HG03097 (cell line): ENCODE data around the gene CRYGC.
"Not testable (repeated sequence)": the region's sequence is repeated elsewhere in the genome, so short reads cannot be mapped to it uniquely, and the experiment has no call there.

ENCODE experiments used
- ATAC-seq: cut with Tn5 transposase; IDR thresholded peaks from one replicate; pipeline ENCODE4 v1.9.1; 2021; ENCODE audit not compliant: unreplicated experiment, low FRiP score

Gene CRYGC

GRCh38 chr2:208138334-208138733, 8.7 kb upstream of the CRYGC start:
- not testable (repeated sequence) for ATAC-seq

GRCh38 chr2:208136716-208137094, 7.1 kb upstream of the CRYGC start:
- no peak for ATAC-seq

GRCh38 chr2:208135794-208136715, 6.4 kb upstream of the CRYGC start:
- no peak for ATAC-seq

- ATAC-seq, result no peak
Observed at GRCh38 chr2:208134928-208135586, 5.4 kb upstream of the CRYGC start.

GRCh38 chr2:208130712-208131110, 1.1 kb upstream of the CRYGC start:
- ATAC-seq, result no peak

- no peak for ATAC-seq
Observed at GRCh38 chr2:208128136-208128535, 1.5 kb downstream of the CRYGC start.

GRCh38 chr2:208127090-208127489, 2.5 kb downstream of the CRYGC start:
- ATAC-seq, result no peak

GRCh38 chr2:208125251-208125650, 4.4 kb downstream of the CRYGC start:
- no peak for ATAC-seq

- not testable (repeated sequence) for ATAC-seq
Observed at GRCh38 chr2:208124013-208124715, 5.5 kb downstream of the CRYGC start, which contains the start of gene CRYGD. Gene CRYGD, minus strand, starts transcription at chr2:208124524. Its CDS starts 51 bp downstream, at chr2:208124473.

GRCh38 chr2:208122248-208122647, 7.4 kb downstream of the CRYGC start:
- ATAC-seq, result no peak

GRCh38 chr2:208118918-208119317, 10.7 kb downstream of the CRYGC start:
- ATAC-seq, result no peak

- ATAC-seq, result not testable (repeated sequence)
Observed at GRCh38 chr2:208117390-208117789, 12.2 kb downstream of the CRYGC start.

- ATAC-seq, result no peak
Observed at GRCh38 chr2:208112969-208113368, 16.7 kb downstream of the CRYGC start.

GRCh38 chr2:208112273-208112745, 17.3 kb downstream of the CRYGC start:
- not testable (repeated sequence) for ATAC-seq

GRCh38 chr2:208103616-208104015, 26.0 kb downstream of the CRYGC start:
- no peak for ATAC-seq

- ATAC-seq, result no peak
Observed at GRCh38 chr2:208101716-208102631, 27.7 kb downstream of the CRYGC start.

- ATAC-seq, result no peak
Observed at GRCh38 chr2:208099682-208100470, 29.8 kb downstream of the CRYGC start.

- ATAC-seq, result not testable (repeated sequence)
Observed at GRCh38 chr2:208098701-208099100, 30.9 kb downstream of the CRYGC start.

- no peak for ATAC-seq
Observed at GRCh38 chr2:208098267-208098666, 31.4 kb downstream of the CRYGC start.
